ENCODE data around the gene MUC21. TPM values are rescaled to one million over a fixed set of nuclear protein-coding genes. Genes with fewer than 3 reads are reported as not detected.

Gene MUC21
- total and polyA plus RNA-seq, 9 of the 15 experiments (the other 6 are each of a cell fraction or from before 2014, with no cell fraction given): not detected

- no peak for TF ChIP-seq PYGO2 (tag; IDR thresholded peaks at IDR 0.05)
- TF ChIP-seq, protein P1, sequence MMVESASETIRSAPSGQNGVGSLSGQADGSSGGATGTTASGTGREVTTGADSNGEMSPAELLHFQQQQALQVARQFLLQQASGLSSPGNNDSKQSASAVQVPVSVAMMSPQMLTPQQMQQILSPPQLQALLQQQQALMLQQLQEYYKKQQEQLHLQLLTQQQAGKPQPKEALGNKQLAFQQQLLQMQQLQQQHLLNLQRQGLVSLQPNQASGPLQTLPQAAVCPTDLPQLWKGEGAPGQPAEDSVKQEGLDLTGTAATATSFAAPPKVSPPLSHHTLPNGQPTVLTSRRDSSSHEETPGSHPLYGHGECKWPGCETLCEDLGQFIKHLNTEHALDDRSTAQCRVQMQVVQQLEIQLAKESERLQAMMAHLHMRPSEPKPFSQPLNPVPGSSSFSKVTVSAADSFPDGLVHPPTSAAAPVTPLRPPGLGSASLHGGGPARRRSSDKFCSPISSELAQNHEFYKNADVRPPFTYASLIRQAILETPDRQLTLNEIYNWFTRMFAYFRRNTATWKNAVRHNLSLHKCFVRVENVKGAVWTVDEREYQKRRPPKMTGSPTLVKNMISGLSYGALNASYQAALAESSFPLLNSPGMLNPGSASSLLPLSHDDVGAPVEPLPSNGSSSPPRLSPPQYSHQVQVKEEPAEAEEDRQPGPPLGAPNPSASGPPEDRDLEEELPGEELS (CRISPR knock-in tag; IDR thresholded peaks at IDR 0.05; ENCODE audit: borderline replicate concordance): no peak
- peak; percentile 95 for TF ChIP-seq MEIS2 (IDR thresholded peaks at IDR 0.05; ENCODE audit: partially characterized antibody)
- no peak for TF ChIP-seq IRF2 (CRISPR knock-in tag; IDR thresholded peaks at IDR 0.05)
- no peak for TF ChIP-seq ZBTB33 (CRISPR knock-in tag; IDR thresholded peaks at IDR 0.05)
- TF ChIP-seq KAT8 (IDR thresholded peaks at IDR 0.05; ENCODE audit: low read depth): no peak; the same call in 1 of the 2 replicates
- TF ChIP-seq ZNF124 (CRISPR knock-in tag; IDR thresholded peaks at IDR 0.05): no peak
- peak; percentile 79; the same call in 1 of the 2 replicates for TF ChIP-seq DMBX1 (CRISPR knock-in tag; IDR thresholded peaks at IDR 0.05; ENCODE audit: borderline replicate concordance)
- no peak for TF ChIP-seq ZNF174 (CRISPR knock-in tag; IDR thresholded peaks at IDR 0.05)
- no peak for TF ChIP-seq IRF9 (tag; IDR thresholded peaks at IDR 0.05)
- no peak for TF ChIP-seq ZNF717 (CRISPR knock-in tag; IDR thresholded peaks at IDR 0.05)
- no peak for TF ChIP-seq MAFG (tag; conservative IDR thresholded peaks at IDR 0.05)
- TF ChIP-seq HLTF (IDR thresholded peaks at IDR 0.05): no peak
- no peak for TF ChIP-seq ELF4 (CRISPR knock-in tag; IDR thresholded peaks at IDR 0.05)
- TF ChIP-seq SOX6 (IDR thresholded peaks at IDR 0.05): peak; percentile 72
- peak; percentile 97 for TF ChIP-seq VEZF1 (CRISPR knock-in tag; IDR thresholded peaks at IDR 0.05)
- TF ChIP-seq, protein P2, sequence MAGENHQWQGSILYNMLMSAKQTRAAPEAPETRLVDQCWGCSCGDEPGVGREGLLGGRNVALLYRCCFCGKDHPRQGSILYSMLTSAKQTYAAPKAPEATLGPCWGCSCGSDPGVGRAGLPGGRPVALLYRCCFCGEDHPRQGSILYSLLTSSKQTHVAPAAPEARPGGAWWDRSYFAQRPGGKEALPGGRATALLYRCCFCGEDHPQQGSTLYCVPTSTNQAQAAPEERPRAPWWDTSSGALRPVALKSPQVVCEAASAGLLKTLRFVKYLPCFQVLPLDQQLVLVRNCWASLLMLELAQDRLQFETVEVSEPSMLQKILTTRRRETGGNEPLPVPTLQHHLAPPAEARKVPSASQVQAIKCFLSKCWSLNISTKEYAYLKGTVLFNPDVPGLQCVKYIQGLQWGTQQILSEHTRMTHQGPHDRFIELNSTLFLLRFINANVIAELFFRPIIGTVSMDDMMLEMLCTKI (IDR thresholded peaks at IDR 0.05; ENCODE audit: partially characterized antibody): no peak
- TF ChIP-seq ZNF24 (IDR thresholded peaks at IDR 0.05): peak; percentile 54; the same call in 1 of the 2 replicates
- TF ChIP-seq SNIP1 (IDR thresholded peaks at IDR 0.05; ENCODE audit: low read depth): no peak
- TF ChIP-seq ZNF699 (CRISPR knock-in tag; IDR thresholded peaks at IDR 0.05; ENCODE audit: insufficient replicate concordance): no peak
- no peak for TF ChIP-seq ZNF57 (CRISPR knock-in tag; IDR thresholded peaks at IDR 0.05)
- TF ChIP-seq ZNF584 (CRISPR knock-in tag; IDR thresholded peaks at IDR 0.05; ENCODE audit: low read depth): no peak
Observed at GRCh38 chr6:30955367-30956042, 28.0 kb upstream of the MUC21 start (continued).
